Esophagus squamous epithelium (tissue), 5 donors: ENCODE data around the gene TCP11L2. TPM values are rescaled to one million over a fixed set of nuclear protein-coding genes. Genes with fewer than 3 reads are reported as not detected.

ENCODE experiments used
- DNase-seq: peaks from one replicate; lab custom pipeline; 2025; lab: John Stamatoyannopoulos, UW
- H3K27ac ChIP-seq, 4 donors: fragments of 200-600 bp; sonication (generic); one replicate each; pipeline ENCODE4 v1.5.1; 2016 to 2019; ENCODE audit warnings: mild to moderate bottlenecking in 1 of 4
- H3K27me3 ChIP-seq, 4 donors: fragments of 200-600 bp; sonication (generic); 1 replicate in 3 of 4; 2 replicates in 1 of 4; pipeline versions ENCODE4 v1.5.1 to v1.6.0; 2017 to 2021; ENCODE audit warnings: antibody characterized with exemption in 1 of 4
- H3K36me3 ChIP-seq, 3 donors: fragments of 200-600 bp; sonication (generic); one replicate each; pipeline ENCODE4 v1.5.1; 2016 to 2019
- H3K4me1 ChIP-seq, 3 donors: fragments of 200-600 bp; sonication (generic); one replicate each; pipeline ENCODE4 v1.5.1; 2017 to 2019
- H3K4me3 ChIP-seq, 4 donors: fragments of 200-600 bp; sonication (generic); 1 replicate in 3 of 4; 2 replicates in 1 of 4; pipeline ENCODE4 v1.5.1; 2016 to 2019; ENCODE audit warnings: mild to moderate bottlenecking in 2 of 4, moderate library complexity in 1 of 4
- H3K9me3 ChIP-seq, 3 donors: fragments of 200-600 bp; sonication (generic); one replicate each; pipeline ENCODE4 v1.5.1; 2016 to 2019
- POLR2A ChIP-seq, 4 donors: fragments of 450-650 bp; IDR thresholded peaks; one replicate each; pipeline ENCODE4 v1.6.1; 2017; ENCODE audit warnings: antibody characterized with exemption in 4 of 4, mild to moderate bottlenecking in 4 of 4, moderate library complexity in 3 of 4
- WGBS, 2 donors: methylation state at CpG; one replicate each; pipeline ENCODE4 v1.1.5; 2018; 5-methylcytosine and 5-hydroxymethylcytosine counted together
- intact Hi-C: fragments of 100-400 bp; cut with DNase I; formaldehyde crosslinking; loops from one replicate; pipeline ENCODE4 v1.15.0; 2022
- total RNA-seq, 4 donors: library from RNA; depleted of rRNA; stranded (reverse); fragments of >200 nt; gene quantifications; one replicate each; pipeline ENCODE4 v1.1.0, GENCODE V29; 2016
- TF ChIP-seq, protein P1 (sequence below), 6 experiments: fragments of 450-650 bp in 4 of 6; fragments of 200-600 bp in 2 of 6; sonication (generic) in 2 of 6; IDR thresholded peaks; one replicate each; pipeline ENCODE4 v1.5.1; 2016 to 2019; ENCODE audit warnings: antibody characterized with exemption in 6 of 6, mild to moderate bottlenecking in 4 of 6, moderate library complexity in 4 of 6
- donor health status: DM: yes; HTN: yes; CAD: no.

Gene TCP11L2
- total RNA-seq, 4 donors from 2014 or later: 17.3 to 52.8 (median 27.7) TPM

DNA sequence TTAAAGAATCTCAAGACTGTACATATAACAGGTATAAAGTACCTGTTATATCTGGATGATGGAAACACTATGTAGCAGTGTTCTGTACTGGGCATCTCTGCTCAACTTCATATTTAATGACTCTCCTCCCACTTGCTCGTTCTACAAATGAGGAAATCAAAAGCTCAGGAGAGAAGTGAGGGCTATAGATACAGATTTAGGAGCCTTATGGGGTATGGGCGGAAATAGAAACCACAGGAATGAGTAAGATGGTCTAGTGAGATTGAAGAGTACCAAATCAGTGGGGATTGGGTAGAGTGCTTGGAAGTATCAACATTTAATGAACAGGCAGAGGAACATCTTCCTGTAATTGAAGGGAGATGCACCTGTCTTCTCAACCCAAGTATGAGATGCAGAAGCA lies 31.2 kb downstream of the TCP11L2 start:
- H3K4me3 ChIP-seq: no peak overlapping the region
- peaks cover 0 to 91% (median 3%) of the 10 kb centered on the region in 3 donors for H3K36me3 ChIP-seq
- TF ChIP-seq, protein P1, sequence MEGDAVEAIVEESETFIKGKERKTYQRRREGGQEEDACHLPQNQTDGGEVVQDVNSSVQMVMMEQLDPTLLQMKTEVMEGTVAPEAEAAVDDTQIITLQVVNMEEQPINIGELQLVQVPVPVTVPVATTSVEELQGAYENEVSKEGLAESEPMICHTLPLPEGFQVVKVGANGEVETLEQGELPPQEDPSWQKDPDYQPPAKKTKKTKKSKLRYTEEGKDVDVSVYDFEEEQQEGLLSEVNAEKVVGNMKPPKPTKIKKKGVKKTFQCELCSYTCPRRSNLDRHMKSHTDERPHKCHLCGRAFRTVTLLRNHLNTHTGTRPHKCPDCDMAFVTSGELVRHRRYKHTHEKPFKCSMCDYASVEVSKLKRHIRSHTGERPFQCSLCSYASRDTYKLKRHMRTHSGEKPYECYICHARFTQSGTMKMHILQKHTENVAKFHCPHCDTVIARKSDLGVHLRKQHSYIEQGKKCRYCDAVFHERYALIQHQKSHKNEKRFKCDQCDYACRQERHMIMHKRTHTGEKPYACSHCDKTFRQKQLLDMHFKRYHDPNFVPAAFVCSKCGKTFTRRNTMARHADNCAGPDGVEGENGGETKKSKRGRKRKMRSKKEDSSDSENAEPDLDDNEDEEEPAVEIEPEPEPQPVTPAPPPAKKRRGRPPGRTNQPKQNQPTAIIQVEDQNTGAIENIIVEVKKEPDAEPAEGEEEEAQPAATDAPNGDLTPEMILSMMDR (IDR thresholded peaks at IDR 0.05): no peak
- TF ChIP-seq POLR2A (IDR thresholded peaks at IDR 0.05): no peak
- H3K27me3 ChIP-seq: no peaks in the 10 kb centered on the region
- no peak for DNase-seq
- peaks cover 5 to 22% (median 7%) of the 10 kb centered on the region in 3 donors for H3K4me1 ChIP-seq
- H3K27ac ChIP-seq: no peak overlapping the region
- intact Hi-C loops: no loop called here
- 67 to 72% methylated on average over 2 of the region's 2 CpGs for WGBS, 2 donors
- H3K9me3 ChIP-seq: no peaks in the 10 kb centered on the region

- no peak overlapping the region for H3K4me3 ChIP-seq
- peak overlapping the region in 2 of 4 donors; percentile 78 to 85 for H3K27ac ChIP-seq
- DNase-seq: no peak
- no peaks in the 10 kb centered on the region for H3K9me3 ChIP-seq
- TF ChIP-seq, protein P1 (IDR thresholded peaks at IDR 0.05): no peak
- TF ChIP-seq POLR2A (IDR thresholded peaks at IDR 0.05): no peak
- no peaks in the 10 kb centered on the region for H3K27me3 ChIP-seq
- peaks cover 0 to 69% (median 0%) of the 10 kb centered on the region in 3 donors for H3K36me3 ChIP-seq
- 90 to 100% methylated on average over 2 of the region's 2 CpGs for WGBS, 2 donors
- H3K4me1 ChIP-seq: peaks cover 9 to 41% (median 12%) of the 10 kb centered on the region in 3 donors
- intact Hi-C loops: loop anchor here (10.0 kb wide), 1 partner anchor 116 kb away; no protein-coding TSS in a partner anchor
Measured at GRCh38 chr12:106341086-106341877, 38.7 kb downstream of the TCP11L2 start.

DNA sequence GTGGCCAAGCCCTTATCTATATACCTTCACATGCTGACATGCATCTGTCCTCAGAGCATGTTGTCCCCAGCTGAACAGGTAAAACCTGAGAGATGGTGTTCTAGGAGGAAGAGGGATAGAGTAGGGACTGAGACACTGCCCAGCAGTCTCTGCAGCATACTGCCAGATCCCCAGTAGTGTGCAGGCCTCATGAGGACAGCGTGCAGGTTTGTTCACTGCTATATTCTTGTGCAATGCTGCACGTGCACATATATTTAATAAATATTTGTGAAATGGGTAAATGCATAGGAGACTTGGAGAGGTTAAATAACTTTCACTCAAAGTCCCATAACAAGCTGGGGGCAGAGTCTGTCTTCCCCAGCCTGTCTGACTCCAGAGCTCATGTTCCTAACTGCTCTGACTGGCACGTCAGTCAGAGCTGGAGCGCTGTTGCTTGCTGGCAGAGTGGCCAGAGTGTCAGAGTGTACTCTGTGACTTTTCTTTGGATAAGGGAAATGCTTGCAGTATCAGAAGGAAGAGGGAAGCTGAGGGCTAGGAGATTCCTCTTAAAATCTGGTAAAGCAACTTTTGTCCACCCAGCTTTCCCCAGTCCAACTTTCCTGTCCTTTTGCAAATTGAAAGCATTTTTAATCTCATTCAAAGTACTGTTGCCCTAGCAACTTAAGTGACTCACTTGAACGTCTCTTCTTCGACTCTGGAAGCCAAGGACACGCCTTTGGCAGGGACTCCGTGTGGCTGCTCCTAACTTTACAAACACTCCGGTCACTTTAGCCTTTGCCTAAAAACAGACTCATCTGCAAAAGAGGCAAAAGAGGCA lies 40.1 kb downstream of the TCP11L2 start:
- TF ChIP-seq, protein P1 (IDR thresholded peaks at IDR 0.05): peak in 1 of 6 experiments; percentile 11
- no peak for TF ChIP-seq POLR2A (IDR thresholded peaks at IDR 0.05)
- intact Hi-C loops: loop anchor here (10.0 kb wide), 1 partner anchor 118 kb away; no protein-coding TSS in a partner anchor
- H3K27me3 ChIP-seq: no peaks in the 10 kb centered on the region
- peaks cover 0 to 70% (median 0%) of the 10 kb centered on the region in 3 donors for H3K36me3 ChIP-seq
- peak overlapping the region in 3 of 4 donors; percentile 13 to 46 (median 28) for H3K4me3 ChIP-seq
- no peaks in the 10 kb centered on the region for H3K9me3 ChIP-seq
- H3K4me1 ChIP-seq: peaks cover 9 to 34% (median 12%) of the 10 kb centered on the region in 3 donors
- no peak for DNase-seq
- peak overlapping the region; percentile 56 to 85 (median 70) for H3K27ac ChIP-seq
- WGBS, 2 donors: 19 to 29% methylated on average over 9 of the region's 9 CpGs

DNA sequence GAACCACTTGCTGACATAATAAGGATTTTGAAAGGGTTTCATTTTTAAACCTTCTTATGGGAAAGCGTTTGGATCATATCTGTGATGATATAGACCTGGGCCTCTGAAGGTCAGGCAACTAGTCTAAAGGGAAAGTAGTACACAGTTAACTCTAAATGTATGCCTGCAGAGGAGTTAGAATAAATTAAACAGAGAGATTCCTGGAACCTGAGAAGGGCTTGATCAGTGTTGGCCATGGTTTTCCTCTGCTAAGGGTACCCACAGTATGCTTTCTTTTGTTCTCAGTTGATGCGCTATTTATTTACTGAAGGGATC lies 40.6 kb downstream of the TCP11L2 start:
- intact Hi-C loops: loop anchor here (10.0 kb wide), 1 partner anchor 118 kb away; no protein-coding TSS in a partner anchor
- H3K4me1 ChIP-seq: peaks cover 9 to 36% (median 12%) of the 10 kb centered on the region in 3 donors
- H3K27me3 ChIP-seq: no peaks in the 10 kb centered on the region
- DNase-seq: no peak
- peaks cover 0 to 68% (median 0%) of the 10 kb centered on the region in 3 donors for H3K36me3 ChIP-seq
- TF ChIP-seq POLR2A (IDR thresholded peaks at IDR 0.05): no peak
- TF ChIP-seq, protein P1 (IDR thresholded peaks at IDR 0.05): no peak
- no peaks in the 10 kb centered on the region for H3K9me3 ChIP-seq
- peak overlapping the region; percentile 56 to 85 (median 70) for H3K27ac ChIP-seq
- 32 to 54% methylated on average over 2 of the region's 2 CpGs for WGBS, 2 donors
- H3K4me3 ChIP-seq: peak overlapping the region in 3 of 4 donors; percentile 13 to 46 (median 28)
